ENCODE measurements around the gene TNRC18.
"Not testable (repeated sequence)": the region's sequence is repeated elsewhere in the genome, so short reads cannot be mapped to it uniquely, and the experiment has no call there.

The TNRC18 gene

DNA sequence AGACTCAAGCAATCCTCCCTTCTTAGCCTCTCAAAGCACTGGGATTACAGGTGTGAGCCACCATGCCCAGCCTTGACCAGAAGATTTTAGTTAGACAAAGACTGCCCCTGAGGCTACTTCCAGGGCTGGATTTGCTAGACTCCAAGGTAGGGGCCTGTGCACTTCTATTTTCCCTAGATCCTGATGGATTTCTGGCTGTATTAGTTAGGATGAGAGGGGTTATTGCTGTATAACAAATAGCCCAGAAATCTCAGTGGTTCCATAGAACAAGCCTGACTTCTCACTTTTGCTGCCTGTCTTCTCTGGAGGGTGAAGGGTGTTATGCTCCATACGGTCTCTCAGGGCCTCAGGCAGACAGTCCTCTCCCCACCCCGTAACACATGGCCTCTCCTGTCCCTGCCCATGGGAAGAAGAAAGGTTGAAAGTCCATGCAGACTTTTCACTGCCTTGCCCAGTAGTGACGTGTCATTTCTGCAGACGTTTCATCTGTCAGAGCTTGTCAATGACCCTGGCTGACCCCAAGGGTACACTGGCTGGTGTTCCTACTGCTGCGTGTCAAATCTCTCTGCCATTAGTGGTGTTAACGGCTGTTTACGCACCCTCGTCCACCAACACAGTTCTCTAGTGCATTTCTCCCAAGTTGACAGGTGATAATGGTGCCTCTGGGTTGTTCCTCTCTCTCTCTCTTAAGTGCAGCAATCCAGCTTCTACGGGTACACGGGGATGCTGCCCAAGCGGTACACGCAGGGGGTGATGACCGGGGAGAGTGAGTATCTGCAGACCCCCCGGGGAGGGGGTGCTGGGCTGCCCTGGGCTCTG, 129.3 kb downstream of the TNRC18 start:
- no peaks in the 10 kb centered on the region for H3K36me3 Mint-ChIP-seq (ENCODE audit: low read depth)
- peaks cover 17% of the 10 kb centered on the region for H3K27me3 Mint-ChIP-seq (ENCODE audit: low read depth)
- peaks cover 9% of the 10 kb centered on the region for H3K9me3 Mint-ChIP-seq
- H3K27ac Mint-ChIP-seq = no peak overlapping the region
- H3K4me3 Mint-ChIP-seq = no peak overlapping the region
- peaks cover 7% of the 10 kb centered on the region for H3K4me1 Mint-ChIP-seq (ENCODE audit: low read depth)

- H3K4me3 Mint-ChIP-seq; H3K4me1 Mint-ChIP-seq (ENCODE audit: low read depth); H3K9me3 Mint-ChIP-seq; H3K36me3 Mint-ChIP-seq (ENCODE audit: low read depth); H3K27ac Mint-ChIP-seq: not testable (repeated sequence)
- peaks cover 13% of the 10 kb centered on the region for H3K27me3 Mint-ChIP-seq (ENCODE audit: low read depth)
These were observed 131.8 kb downstream of the TNRC18 start for GRCh38 chr7:5291711-5292335.

- H3K4me1 Mint-ChIP-seq (ENCODE audit: low read depth) = no peaks in the 10 kb centered on the region
- H3K36me3 Mint-ChIP-seq (ENCODE audit: low read depth) = no peaks in the 10 kb centered on the region
- no peak overlapping the region for H3K4me3 Mint-ChIP-seq
- H3K27me3 Mint-ChIP-seq (ENCODE audit: low read depth) = peaks cover 15% of the 10 kb centered on the region
- peaks cover 9% of the 10 kb centered on the region for H3K9me3 Mint-ChIP-seq
- H3K27ac Mint-ChIP-seq = no peak overlapping the region
These were observed 132.3 kb downstream of the TNRC18 start for GRCh38 chr7:5291301-5291700.

DNA sequence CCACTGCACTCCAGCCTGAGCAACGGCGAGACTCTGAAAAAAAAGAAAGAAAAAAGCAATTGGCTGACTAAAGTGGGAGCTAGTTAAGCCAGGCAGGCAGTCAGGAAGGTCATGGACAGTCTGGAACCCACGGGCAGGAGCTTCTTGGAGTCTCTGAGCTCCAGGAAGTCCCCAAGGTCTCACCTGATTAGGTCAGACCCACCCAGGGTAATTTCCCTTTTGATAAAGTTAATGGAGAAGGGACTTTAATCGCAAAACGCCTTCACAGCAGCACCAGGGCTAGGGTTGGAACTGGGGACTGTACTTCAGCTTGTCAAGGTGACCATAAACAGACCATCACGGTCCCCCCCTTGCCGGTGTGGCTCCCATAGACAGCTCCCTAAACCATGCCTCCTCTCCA, 134.3 kb downstream of the TNRC18 start:
- no peaks in the 10 kb centered on the region for H3K36me3 Mint-ChIP-seq (ENCODE audit: low read depth)
- H3K9me3 Mint-ChIP-seq = peaks cover 1% of the 10 kb centered on the region
- peaks cover 8% of the 10 kb centered on the region for H3K27me3 Mint-ChIP-seq (ENCODE audit: low read depth)
- no peak overlapping the region for H3K4me3 Mint-ChIP-seq
- no peak overlapping the region for H3K27ac Mint-ChIP-seq
- H3K4me1 Mint-ChIP-seq (ENCODE audit: low read depth) = no peaks in the 10 kb centered on the region

DNA sequence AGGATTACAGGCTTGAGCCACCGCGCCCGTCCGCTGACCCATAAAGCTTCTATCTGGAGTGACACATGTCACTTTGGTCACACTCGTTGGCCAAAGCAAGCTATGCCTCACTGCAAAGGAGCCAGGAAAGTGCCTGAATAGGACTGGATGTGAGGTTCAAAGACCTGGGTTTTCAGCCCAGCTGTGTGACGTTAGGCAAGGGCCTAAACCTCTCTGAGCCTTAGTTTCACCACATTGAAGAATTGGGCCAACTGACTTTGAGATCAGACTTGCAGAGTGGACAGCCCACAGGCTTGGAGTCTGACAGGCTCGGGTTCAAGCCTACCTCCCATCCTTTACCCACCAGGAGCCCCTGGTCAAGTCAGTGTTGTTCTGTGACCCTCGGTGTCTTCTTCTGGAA, 135.1 kb downstream of the TNRC18 start:
- H3K36me3 Mint-ChIP-seq (ENCODE audit: low read depth); H3K27me3 Mint-ChIP-seq (ENCODE audit: low read depth); H3K4me1 Mint-ChIP-seq (ENCODE audit: low read depth); H3K4me3 Mint-ChIP-seq; H3K9me3 Mint-ChIP-seq; H3K27ac Mint-ChIP-seq: not testable (repeated sequence)

DNA sequence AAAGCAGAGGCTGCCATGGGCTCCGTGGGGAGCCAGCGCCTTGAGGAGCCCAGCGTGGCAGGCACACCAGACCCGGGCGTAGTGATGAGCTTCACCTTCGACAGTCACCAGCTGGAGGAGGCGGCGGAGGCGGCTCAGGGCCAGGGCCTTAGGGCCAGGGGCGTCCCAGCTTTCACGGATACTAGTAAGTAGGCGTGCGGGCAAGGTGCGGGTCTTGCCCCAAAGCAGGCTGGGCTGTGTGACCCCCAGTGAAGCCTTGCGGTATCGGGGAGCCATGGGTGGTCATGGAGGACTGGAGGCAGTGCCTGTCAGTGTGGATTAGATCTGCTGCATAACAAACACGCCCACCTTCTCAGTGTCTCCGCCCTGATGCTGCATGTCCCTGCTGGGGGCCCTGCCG, 135.8 kb downstream of the TNRC18 start:
- Mint-ChIP-seq H3K27me3 (ENCODE audit: low read depth) (peaks cover 9% of the 10 kb centered on the region), H3K9me3 (no peaks in the 10 kb centered on the region), H3K4me3 (no peak overlapping the region), H3K27ac (no peak overlapping the region), H3K36me3 (ENCODE audit: low read depth) (no peaks in the 10 kb centered on the region), H3K4me1 (ENCODE audit: low read depth) (no peaks in the 10 kb centered on the region)

DNA sequence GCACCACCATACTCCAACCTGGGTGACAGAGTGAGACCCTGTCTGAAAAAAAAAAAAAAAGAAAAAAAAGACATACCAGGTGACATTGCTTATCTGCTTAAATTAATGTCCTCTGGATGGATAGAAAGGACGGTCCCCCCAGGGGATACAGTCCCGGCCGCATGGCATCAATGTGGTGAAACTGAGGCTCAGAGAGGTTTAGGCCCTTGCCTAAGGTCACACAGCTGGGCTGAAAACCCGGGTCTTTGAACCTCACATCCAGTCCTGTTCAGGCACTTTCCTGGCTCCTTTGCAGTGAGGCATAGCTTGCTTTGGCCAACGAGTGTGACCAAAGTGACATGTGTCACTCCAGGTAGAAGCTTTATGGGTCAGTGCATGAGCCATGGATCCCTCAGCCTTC, 136.3 kb downstream of the TNRC18 start:
- H3K36me3 Mint-ChIP-seq (ENCODE audit: low read depth); H3K27me3 Mint-ChIP-seq (ENCODE audit: low read depth); H3K4me1 Mint-ChIP-seq (ENCODE audit: low read depth); H3K27ac Mint-ChIP-seq; H3K4me3 Mint-ChIP-seq; H3K9me3 Mint-ChIP-seq: not testable (repeated sequence)

- Mint-ChIP-seq H3K4me1 (ENCODE audit: low read depth) (no peaks in the 10 kb centered on the region), H3K4me3 (no peak overlapping the region), H3K27ac (no peak overlapping the region), H3K36me3 (ENCODE audit: low read depth) (no peaks in the 10 kb centered on the region), H3K27me3 (ENCODE audit: low read depth) (peaks cover 9% of the 10 kb centered on the region), H3K9me3 (no peaks in the 10 kb centered on the region)
These were observed 136.7 kb downstream of the TNRC18 start for GRCh38 chr7:5286933-5287332.

GRCh38 chr7:5284304-5285281, 139.0 kb downstream of the TNRC18 start:
- H3K4me1 Mint-ChIP-seq (ENCODE audit: low read depth) = no peaks in the 10 kb centered on the region

GRCh38 chr7:5283421-5284303, 140.0 kb downstream of the TNRC18 start:
- peaks cover 20% of the 10 kb centered on the region for H3K27me3 Mint-ChIP-seq (ENCODE audit: low read depth)

More at GRCh38 chr7:5284304-5285281, 139.0 kb downstream of the TNRC18 start:
- no peak overlapping the region for H3K4me3 Mint-ChIP-seq
- H3K27me3 Mint-ChIP-seq (ENCODE audit: low read depth) = peaks cover 16% of the 10 kb centered on the region
- H3K36me3 Mint-ChIP-seq (ENCODE audit: low read depth) = no peaks in the 10 kb centered on the region
- H3K9me3 Mint-ChIP-seq = no peaks in the 10 kb centered on the region
- H3K27ac Mint-ChIP-seq = no peak overlapping the region

DNA sequence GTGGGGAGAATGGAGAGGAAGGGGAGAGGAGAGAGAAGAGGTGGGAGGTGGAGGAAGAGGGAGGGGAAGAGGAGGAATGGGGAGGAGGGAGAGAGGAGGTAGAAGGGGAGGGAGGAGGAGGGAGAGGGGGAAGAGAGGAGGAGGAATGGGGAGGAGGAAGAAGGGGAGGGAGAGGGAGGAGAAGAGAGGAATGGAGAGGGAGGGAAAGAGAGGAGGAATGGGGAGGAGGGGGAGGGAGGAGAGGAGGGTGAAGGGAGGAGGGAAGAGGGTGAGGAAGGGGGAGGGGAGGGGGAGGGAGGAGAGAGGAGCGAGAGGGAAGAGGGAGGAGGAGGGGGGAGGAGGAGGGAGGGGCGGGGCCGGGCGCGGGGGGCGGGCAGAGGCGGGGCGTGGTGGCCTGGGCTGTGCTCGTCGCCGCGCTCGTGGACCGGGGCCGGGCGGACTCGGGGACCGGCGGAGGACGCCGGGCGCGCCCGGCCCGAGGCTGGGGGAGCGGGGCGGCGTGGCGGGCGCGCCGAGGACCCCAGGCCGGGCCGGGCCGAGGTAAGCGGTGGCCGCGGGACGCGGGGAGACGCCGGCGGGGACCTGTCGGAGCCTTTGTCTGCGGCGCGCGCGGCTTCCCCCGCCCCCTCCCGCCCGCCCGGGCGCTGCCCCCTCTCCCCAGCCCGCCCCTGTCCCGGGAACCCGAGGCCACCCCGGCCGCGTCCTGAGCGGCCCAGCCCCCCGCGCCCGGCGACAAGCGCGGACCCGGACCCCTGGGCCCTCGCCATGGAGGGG, 140.9 kb downstream of the TNRC18 start, which contains the start of gene SLC29A4:
SLC29A4 (plus strand) TSS at position 401 of the 774 bp plus-strand sequence. CDS start 4,874 bp downstream, outside the sequence.
- no peaks in the 10 kb centered on the region for H3K9me3 Mint-ChIP-seq
- no peaks in the 10 kb centered on the region for H3K36me3 Mint-ChIP-seq (ENCODE audit: low read depth)
- peaks cover 24% of the 10 kb centered on the region for H3K27me3 Mint-ChIP-seq (ENCODE audit: low read depth)
- H3K4me1 Mint-ChIP-seq (ENCODE audit: low read depth) = no peaks in the 10 kb centered on the region
- H3K27ac Mint-ChIP-seq = no peak within 1 kb of the TSS
- H3K4me3 Mint-ChIP-seq = no peak within 1 kb of the TSS

More at GRCh38 chr7:5283421-5284303, 140.0 kb downstream of the TNRC18 start:
- no peak overlapping the region for H3K4me3 Mint-ChIP-seq
- H3K27ac Mint-ChIP-seq = no peak overlapping the region
- no peaks in the 10 kb centered on the region for H3K4me1 Mint-ChIP-seq (ENCODE audit: low read depth)
- no peaks in the 10 kb centered on the region for H3K9me3 Mint-ChIP-seq
- no peaks in the 10 kb centered on the region for H3K36me3 Mint-ChIP-seq (ENCODE audit: low read depth)

DNA sequence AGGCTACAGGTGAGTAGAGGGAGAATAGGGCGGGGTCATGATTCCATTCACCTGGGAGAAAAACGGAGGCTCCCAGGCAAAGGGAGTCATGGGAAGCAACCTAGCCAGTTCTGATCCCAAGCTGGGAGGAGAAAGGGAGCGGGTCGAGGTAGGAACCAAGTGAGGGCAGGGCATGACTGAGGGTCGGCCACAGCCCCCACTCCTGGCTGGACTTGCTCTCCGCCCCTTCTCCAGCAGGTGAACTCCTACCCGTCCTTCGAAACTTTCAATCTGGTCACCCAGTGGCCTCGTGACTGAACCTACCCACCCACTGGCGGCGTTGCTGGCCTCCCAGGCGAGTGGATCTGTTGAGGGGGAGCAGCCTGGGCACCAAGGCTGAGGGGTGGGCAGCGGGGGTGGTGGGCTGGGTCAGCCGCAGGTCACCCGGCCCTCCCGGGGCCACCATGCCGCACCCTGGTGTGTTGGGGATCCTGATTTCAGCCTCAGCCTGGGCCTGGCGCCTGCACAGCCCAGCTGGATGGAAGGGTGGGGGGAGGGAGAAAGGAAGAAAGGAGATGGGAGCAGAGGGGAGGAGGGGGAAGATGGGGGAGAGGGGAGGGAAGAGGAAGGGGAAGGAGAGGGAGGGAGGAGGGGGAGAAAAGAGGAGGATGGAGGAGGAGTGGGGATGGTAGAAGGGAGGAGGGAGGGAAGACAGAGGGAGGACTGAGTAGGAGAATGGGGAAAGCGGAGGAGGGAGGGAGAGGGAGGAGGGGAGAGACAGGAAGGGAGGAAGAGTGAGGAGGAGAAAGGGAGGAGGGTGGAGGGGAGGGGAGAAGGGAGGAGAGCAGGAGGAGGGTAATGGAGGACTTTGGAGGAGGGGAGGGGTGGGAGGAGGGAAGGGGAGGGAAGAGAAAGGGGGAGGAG, 141.8 kb downstream of the TNRC18 start:
- H3K36me3 Mint-ChIP-seq (ENCODE audit: low read depth); H3K4me3 Mint-ChIP-seq; H3K27ac Mint-ChIP-seq; H3K4me1 Mint-ChIP-seq (ENCODE audit: low read depth); H3K9me3 Mint-ChIP-seq: not testable (repeated sequence)
- H3K27me3 Mint-ChIP-seq (ENCODE audit: low read depth) = peaks cover 23% of the 10 kb centered on the region
